Spleen (tissue), 7 donors: ENCODE results near the gene ZNF780A.
A peak's percentile ranks its signal among the peaks of the same experiment; 100 is the strongest.

Source experiments
- POLR2A ChIP-seq, 3 donors: fragments of 450-650 bp; IDR thresholded peaks; one replicate each; pipeline ENCODE4 v1.5.1; 2017; ENCODE audit warnings: antibody characterized with exemption in 3 of 3, mild to moderate bottlenecking in 1 of 3
- POLR2AphosphoS5 ChIP-seq, 3 donors: sonication (generic); formaldehyde crosslinking; IDR thresholded peaks; one replicate each; pipeline ENCODE4 v1.5.1; 2017; ENCODE audit warnings: antibody characterized with exemption in 3 of 3
- TF ChIP-seq, protein P1 (sequence below), 11 experiments: fragments of 200-600 bp in 7 of 11; fragments of 450-650 bp in 4 of 11; sonication (generic) in 4 of 11; IDR thresholded peaks in 8 of 11; conservative IDR thresholded peaks in 3 of 11; 1 replicate in 7 of 11; 2 replicates in 4 of 11; pipeline versions ENCODE4 v1.4.0 to v1.8.0; 2016 to 2021; ENCODE audit warnings: antibody characterized with exemption in 11 of 11, inconsistent platforms in 4 of 11, mild to moderate bottlenecking in 1 of 11
- donor health status: DM: no; HTN: no; CAD: no; lungs with moderate emphysema.
- donor health status: DM: no; HTN: no; CAD: no.
- donor health status: DM: no; HTN: no; CAD: no.

- TF ChIP-seq, protein P1, sequence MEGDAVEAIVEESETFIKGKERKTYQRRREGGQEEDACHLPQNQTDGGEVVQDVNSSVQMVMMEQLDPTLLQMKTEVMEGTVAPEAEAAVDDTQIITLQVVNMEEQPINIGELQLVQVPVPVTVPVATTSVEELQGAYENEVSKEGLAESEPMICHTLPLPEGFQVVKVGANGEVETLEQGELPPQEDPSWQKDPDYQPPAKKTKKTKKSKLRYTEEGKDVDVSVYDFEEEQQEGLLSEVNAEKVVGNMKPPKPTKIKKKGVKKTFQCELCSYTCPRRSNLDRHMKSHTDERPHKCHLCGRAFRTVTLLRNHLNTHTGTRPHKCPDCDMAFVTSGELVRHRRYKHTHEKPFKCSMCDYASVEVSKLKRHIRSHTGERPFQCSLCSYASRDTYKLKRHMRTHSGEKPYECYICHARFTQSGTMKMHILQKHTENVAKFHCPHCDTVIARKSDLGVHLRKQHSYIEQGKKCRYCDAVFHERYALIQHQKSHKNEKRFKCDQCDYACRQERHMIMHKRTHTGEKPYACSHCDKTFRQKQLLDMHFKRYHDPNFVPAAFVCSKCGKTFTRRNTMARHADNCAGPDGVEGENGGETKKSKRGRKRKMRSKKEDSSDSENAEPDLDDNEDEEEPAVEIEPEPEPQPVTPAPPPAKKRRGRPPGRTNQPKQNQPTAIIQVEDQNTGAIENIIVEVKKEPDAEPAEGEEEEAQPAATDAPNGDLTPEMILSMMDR (IDR thresholded peaks at IDR 0.05 in 8 of 11, conservative IDR thresholded peaks at IDR 0.05 in 3 of 11), result no peak
- TF ChIP-seq POLR2A (IDR thresholded peaks at IDR 0.05), result no peak
- TF ChIP-seq POLR2AphosphoS5 (IDR thresholded peaks at IDR 0.05), result peak; percentile 75 to 86 (median 80)
These were observed 34.8 kb downstream of the ZNF780A start, which contains the start of gene ZNF780B for GRCh38 chr19:40055832-40056504.
